Neural progenitor cell (in vitro differentiated cells): ENCODE results near the gene APOL3.

Source experiments
- CTCF ChIP-seq: fragments of 200-600 bp; sonication (generic); IDR thresholded peaks from 2 replicates; pipeline ENCODE4 v1.5.1; 2017; ENCODE audit warnings: antibody characterized with exemption, mild to moderate bottlenecking
- EZH2 ChIP-seq: fragments of 200-600 bp; sonication (generic); IDR thresholded peaks from 2 replicates; pipeline ENCODE4 v1.6.1; 2017; ENCODE audit warnings: antibody characterized with exemption, mild to moderate bottlenecking, moderate library complexity

GRCh38 chr22:36184433-36185025, 24.0 kb upstream of the APOL3 start:
- no peak for TF ChIP-seq CTCF
- TF ChIP-seq EZH2, result no peak
